Suprapubic skin (tissue), 3 donors: Measurements from ENCODE around the gene PSMA2.

Source experiments
- CTCF ChIP-seq, 2 donors: fragments of 200-600 bp in 1 of 2; fragments of 450-650 bp in 1 of 2; sonication (generic) in 1 of 2; IDR thresholded peaks; one replicate each; pipeline ENCODE4 v1.5.1; 2016 to 2019; ENCODE audit warnings: antibody characterized with exemption in 2 of 2, mild to moderate bottlenecking in 1 of 2, moderate library complexity in 1 of 2
- EP300 ChIP-seq: sonication (generic); formaldehyde crosslinking; IDR thresholded peaks from one replicate; pipeline ENCODE4 v1.6.1; 2017; ENCODE audit warnings: antibody characterized with exemption
- POLR2A ChIP-seq, 2 donors: fragments of 450-650 bp; IDR thresholded peaks; one replicate each; pipeline ENCODE4 v1.6.1; 2017; ENCODE audit warnings: antibody characterized with exemption in 2 of 2, mild to moderate bottlenecking in 2 of 2, moderate library complexity in 2 of 2

GRCh38 chr7:42980514-42980913, 48.5 kb upstream of the PSMA2 start:
- TF ChIP-seq POLR2A (IDR thresholded peaks at IDR 0.05), result no peak
- TF ChIP-seq CTCF (IDR thresholded peaks at IDR 0.05), result no peak
- no peak for TF ChIP-seq EP300
